Astrocyte (in vitro differentiated cells and primary cell): ENCODE results near the gene CDC42EP3.

ENCODE experiments used
- CTCF ChIP-seq: IDR thresholded peaks from 2 replicates; pipeline ENCODE4 v1.5.1; 2011; ENCODE audit warnings: low read depth, mild to moderate bottlenecking, inconsistent platforms, low read length, moderate library complexity; ENCODE audit not compliant: insufficient read depth
- EZH2 ChIP-seq: IDR thresholded peaks from 2 replicates; pipeline ENCODE4 v1.6.1; 2012; ENCODE audit warnings: mild to moderate bottlenecking, low read length, inconsistent platforms; ENCODE audit not compliant: insufficient read depth

- TF ChIP-seq EZH2 = no peak
- TF ChIP-seq CTCF = no peak
Measured at GRCh38 chr2:37695336-37695735, 23.9 kb upstream of the CDC42EP3 start.
